Measurements from ENCODE around the gene TAOK2.
"Not testable (repeated sequence)": the region's sequence is repeated elsewhere in the genome, so short reads cannot be mapped to it uniquely, and the experiment has no call there.

TAOK2 gene

GRCh38 chr16:29973384-29974246 is at the start of gene TAOK2:
Gene TAOK2 (plus strand): TSS chr16:29973868. CDS start chr16:29977773, 3,905 bp downstream.
- in situ Hi-C loops (cut with MboI; ENCODE audit: low sequenced_read_pairs): no loop called here

DNA sequence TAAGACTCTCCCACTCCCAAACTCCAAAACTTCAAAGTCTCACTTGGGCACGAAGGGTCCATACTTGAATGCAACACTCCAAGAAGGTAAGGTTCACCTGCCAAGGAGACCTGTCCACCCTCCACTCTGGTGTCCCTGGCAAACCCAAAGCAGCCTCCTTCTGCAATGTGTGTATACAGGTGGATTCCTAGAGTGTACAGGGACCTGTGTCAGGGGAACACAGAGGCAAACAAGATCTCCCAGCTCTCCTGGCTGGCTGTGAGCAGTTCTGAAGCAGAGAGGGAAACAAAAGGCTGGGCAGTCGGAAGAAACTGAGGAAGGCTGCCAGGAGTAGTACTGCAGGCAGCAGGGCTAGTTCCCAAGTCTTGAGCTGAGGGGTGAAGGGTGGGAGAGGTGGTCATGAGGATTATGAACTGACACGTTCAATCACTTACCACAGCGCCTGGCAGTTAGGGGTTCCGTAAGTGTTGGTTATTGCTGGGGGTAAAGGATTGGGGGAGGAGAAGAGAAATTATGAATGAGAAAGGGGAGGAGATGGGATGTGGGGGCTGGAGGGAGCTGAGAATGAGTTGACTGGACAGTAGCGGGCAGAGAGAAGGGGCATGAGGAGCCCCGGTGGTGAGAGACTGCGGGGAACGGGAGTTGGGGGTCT is 48.4 kb upstream of the TAOK2 start:
- in situ Hi-C loops (cut with MboI; ENCODE audit: low sequenced_read_pairs): no loop called here

GRCh38 chr16:29925781-29926710 is 47.6 kb upstream of the TAOK2 start, which contains the start of gene KCTD13:
Gene KCTD13 (minus strand): TSS chr16:29926226. CDS start chr16:29926033, 193 bp downstream.
- in situ Hi-C loops (cut with MboI; ENCODE audit: low sequenced_read_pairs): no loop called here

GRCh38 chr16:29926711-29927052 is 47.0 kb upstream of the TAOK2 start:
- in situ Hi-C loops (cut with MboI; ENCODE audit: low sequenced_read_pairs): no loop called here

DNA sequence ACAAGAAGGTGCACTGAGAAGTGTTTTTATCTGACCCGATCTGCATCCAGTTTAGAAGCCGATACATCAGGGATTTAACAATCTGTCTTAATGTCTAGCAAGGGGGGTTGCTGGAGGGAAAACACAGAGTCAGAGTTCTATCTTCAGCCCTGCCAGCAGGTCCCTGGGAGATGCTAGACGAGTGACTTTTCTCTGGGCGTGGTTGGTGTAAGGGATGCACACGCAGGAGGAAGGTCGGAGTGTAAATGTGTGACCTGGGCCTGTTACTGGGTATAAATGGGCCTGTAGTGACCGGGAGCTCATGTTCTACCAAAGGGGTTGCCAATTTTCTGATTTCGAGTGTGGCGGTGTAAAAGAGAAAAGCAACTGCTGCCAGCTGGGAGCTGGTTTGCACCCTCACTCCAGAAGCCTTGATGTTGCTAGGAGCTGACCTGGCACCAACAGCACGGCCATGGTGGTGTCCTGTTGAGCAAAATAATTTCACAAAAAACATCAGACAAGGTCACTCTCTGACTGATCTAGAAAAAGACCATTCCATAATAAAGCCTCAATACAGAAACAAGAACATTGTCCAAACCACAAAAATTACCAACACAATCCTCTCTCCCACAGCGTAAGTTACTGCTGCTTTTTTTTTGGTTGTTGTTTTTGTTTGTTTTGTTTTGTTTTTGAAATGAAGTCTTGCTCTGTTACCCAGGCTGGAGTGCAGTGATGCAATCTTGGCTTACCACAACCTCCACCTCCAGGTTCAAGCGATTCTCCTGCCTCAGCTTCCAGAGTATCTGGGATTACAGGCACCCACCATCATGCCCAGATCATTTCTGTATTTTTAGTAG is 46.4 kb upstream of the TAOK2 start:
- in situ Hi-C loops (cut with MboI; ENCODE audit: low sequenced_read_pairs): no loop called here

- in situ Hi-C loops (cut with MboI; ENCODE audit: low sequenced_read_pairs): not testable (repeated sequence)
These were observed 41.9 kb upstream of the TAOK2 start for GRCh38 chr16:29931750-29932149.

DNA sequence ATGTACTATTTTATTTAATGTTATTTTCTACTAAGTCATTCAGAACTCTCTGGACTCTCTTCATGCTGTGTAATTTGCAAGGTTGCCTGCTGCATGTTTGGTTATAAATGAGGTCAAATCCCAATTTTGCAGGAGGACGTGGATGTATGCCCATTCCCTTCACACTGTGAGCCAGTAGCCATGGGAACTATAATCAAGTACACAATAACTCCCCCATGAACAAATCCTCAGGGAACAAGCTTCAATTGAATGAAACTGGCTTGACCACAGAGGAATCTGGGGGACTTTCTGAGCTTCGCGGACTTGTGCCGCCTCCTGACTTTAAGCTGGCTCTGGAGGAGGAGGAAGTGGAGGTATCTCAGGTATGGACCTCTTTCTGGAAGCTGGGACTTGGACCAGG is 33.0 kb upstream of the TAOK2 start:
- in situ Hi-C loops (cut with MboI; ENCODE audit: low sequenced_read_pairs): no loop called here

- in situ Hi-C loops (cut with MboI; ENCODE audit: low sequenced_read_pairs): no loop called here
These were observed 29.5 kb upstream of the TAOK2 start for GRCh38 chr16:29943846-29944799.

DNA sequence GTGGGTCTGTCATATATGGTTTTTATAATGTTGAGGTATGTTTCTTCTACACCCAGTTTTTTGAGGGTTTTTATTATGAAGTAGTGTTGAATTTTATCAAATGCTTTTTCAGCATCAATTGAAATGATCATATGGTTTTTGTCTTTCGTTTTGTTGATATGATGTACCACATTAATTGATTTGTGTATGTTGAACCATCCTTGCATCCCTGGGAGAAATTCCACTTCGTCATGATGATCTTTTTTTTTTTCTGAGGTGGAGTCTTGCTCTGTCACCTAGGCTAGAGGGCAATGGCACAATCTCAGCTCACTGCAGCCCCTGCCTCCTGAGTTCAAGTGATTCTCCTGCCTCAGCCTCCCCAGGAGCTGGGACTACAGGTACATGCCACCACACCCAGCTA is 25.8 kb upstream of the TAOK2 start:
- in situ Hi-C loops (cut with MboI; ENCODE audit: low sequenced_read_pairs): no loop called here

DNA sequence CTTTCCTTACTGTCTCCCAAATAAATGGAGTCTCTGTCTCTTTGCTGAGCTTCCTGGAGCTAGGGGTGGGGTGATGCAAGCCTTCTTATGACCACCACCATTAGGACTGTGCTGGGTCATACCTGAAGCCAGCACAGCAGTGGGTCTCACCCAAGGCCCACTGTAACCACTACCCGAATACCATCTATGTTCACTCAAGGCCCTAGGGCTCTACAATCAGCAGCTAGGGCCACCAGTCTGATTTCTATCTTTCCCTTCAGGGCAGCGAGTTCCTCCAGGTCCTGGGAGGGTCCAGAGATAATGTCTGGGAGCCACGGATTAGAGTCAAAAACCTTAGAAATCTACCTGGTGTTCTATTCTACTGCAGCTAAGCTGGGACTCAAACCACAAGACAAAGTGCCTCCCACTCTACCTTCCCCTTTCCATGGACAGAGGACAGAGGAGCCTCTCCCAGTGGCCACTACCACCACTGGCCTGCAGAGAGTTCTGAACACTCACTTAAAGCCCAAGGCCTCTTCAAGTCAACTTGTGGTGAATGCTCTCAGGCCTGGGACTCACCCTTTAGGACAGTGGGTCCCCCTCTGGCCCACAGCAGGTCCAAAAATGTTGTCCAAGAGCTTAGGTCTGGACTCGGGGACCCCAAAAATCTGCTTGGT is 22.7 kb upstream of the TAOK2 start:
- in situ Hi-C loops (cut with MboI; ENCODE audit: low sequenced_read_pairs): no loop called here

GRCh38 chr16:29951625-29952365 is 21.9 kb upstream of the TAOK2 start:
- in situ Hi-C loops (cut with MboI; ENCODE audit: low sequenced_read_pairs): no loop called here

DNA sequence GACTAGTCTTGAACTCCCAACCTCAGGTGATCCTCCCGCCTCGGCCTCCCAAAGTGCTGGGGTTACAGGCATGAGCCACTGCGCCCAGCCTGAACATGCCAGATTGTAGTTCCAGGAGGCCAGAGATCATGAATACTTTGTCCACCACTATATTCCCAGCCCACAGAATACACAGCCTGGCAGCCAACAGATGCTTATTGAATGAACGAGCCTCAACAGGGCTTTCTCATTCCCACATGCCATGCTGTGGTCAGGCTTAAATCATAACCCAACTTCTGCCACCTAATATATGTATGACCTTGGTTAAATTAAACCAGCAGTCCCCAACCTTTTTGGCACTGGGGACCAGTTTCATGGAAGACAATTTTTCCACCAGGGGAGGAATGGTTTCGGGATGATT is 14.9 kb upstream of the TAOK2 start:
- in situ Hi-C loops (cut with MboI; ENCODE audit: low sequenced_read_pairs): no loop called here

DNA sequence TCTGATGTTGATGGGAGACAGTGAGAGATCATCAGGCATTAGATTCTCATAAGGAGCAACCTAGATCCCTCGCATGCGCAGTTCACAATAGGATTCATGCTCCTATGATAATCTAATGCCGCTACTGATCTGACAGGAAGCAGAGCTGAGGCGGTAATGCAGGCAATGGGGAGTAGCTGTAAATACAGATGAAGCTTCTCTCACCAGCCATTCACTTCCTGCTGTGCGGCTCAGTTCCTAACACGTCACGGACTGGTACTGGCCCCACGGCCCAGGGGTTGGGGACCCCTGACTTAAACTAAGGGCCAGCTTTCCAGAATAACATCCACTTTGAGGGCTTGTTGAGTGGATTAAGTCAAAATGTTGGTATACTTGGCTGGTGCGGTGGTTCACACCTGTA is 14.4 kb upstream of the TAOK2 start:
- in situ Hi-C loops (cut with MboI; ENCODE audit: low sequenced_read_pairs): no loop called here

DNA sequence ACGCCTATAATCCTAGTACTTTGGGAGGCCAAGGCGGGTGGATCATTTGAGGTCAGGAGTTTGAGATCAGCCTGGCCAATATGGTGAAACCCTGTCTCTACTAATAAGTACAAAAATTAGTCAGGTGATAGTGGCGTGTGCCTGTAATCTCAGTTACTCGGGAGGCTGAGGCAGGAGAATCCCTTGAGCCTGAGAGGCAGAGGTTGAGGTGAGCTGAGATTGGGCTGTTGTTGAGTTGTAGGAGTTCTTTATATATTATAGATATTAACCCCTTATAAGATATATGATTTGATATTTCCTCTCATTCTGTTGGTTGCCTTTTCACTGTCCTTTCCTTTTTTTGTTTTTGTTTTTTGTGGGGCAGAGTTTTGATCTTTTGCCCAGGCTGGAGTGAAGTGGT is 13.8 kb upstream of the TAOK2 start:
- in situ Hi-C loops (cut with MboI; ENCODE audit: low sequenced_read_pairs): not testable (repeated sequence)

GRCh38 chr16:29961127-29961478 is 12.6 kb upstream of the TAOK2 start:
- in situ Hi-C loops (cut with MboI; ENCODE audit: low sequenced_read_pairs): no loop called here

- in situ Hi-C loops (cut with MboI; ENCODE audit: low sequenced_read_pairs): no loop called here
These were observed 12.0 kb upstream of the TAOK2 start, which contains the start of gene TMEM219 for GRCh38 chr16:29961479-29962343. Gene TMEM219 (plus strand): TSS chr16:29962079. CDS start chr16:29963144, 1,065 bp downstream.

- in situ Hi-C loops (cut with MboI; ENCODE audit: low sequenced_read_pairs): no loop called here
These were observed 11.2 kb upstream of the TAOK2 start for GRCh38 chr16:29962344-29962994.

Measured in HL-60/S4 treated with phorbol 12-myristate 13-acetate at 8.2 ng/mL for 4 days and 3 days (cell line).